ENCODE measurements around the gene XRCC6.
"Not testable (repeated sequence)": the region's sequence is repeated elsewhere in the genome, so short reads cannot be mapped to it uniquely, and the experiment has no call there.

Gene XRCC6

GRCh38 chr22:41683616-41684015 is 62.5 kb downstream of the XRCC6 start:
- H3K27ac ChIP-seq = no peak overlapping the region
- peaks cover 15 to 22% of the 10 kb centered on the region in 2 experiments for H3K4me1 ChIP-seq (ENCODE audit: control insufficient read depth in 1 of 2, insufficient read depth in 1 of 2, low read depth in 1 of 2, low read length in 1 of 2)
- H3K27me3 ChIP-seq = no peaks in the 10 kb centered on the region
- H3K36me3 ChIP-seq = peaks cover 14% of the 10 kb centered on the region
- H3K9me3 ChIP-seq = no peaks in the 10 kb centered on the region
- TF ChIP-seq CTCF (IDR thresholded peaks at IDR 0.05) = no peak
- no peak overlapping the region for H3K4me3 ChIP-seq (ENCODE audit: low read depth in 1 of 2, low read length in 1 of 2)

GRCh38 chr22:41684194-41684593 is 63.1 kb downstream of the XRCC6 start:
- peaks cover 15 to 22% of the 10 kb centered on the region in 2 experiments for H3K4me1 ChIP-seq (ENCODE audit: control insufficient read depth in 1 of 2, insufficient read depth in 1 of 2, low read depth in 1 of 2, low read length in 1 of 2)
- no peak overlapping the region for H3K27ac ChIP-seq
- peaks cover 8% of the 10 kb centered on the region for H3K36me3 ChIP-seq

GRCh38 chr22:41686890-41687289 is 65.8 kb downstream of the XRCC6 start:
- H3K27me3 ChIP-seq; H3K27ac ChIP-seq; H3K9me3 ChIP-seq; H3K4me3 ChIP-seq (ENCODE audit: low read depth in 1 of 2, low read length in 1 of 2); H3K36me3 ChIP-seq: not testable (repeated sequence)
- peaks cover 15 to 17% of the 10 kb centered on the region in 2 experiments for H3K4me1 ChIP-seq (ENCODE audit: control insufficient read depth in 1 of 2, insufficient read depth in 1 of 2, low read depth in 1 of 2, low read length in 1 of 2)

More at GRCh38 chr22:41684194-41684593, 63.1 kb downstream of the XRCC6 start:
- Histone ChIP-seq H3K4me3 (ENCODE audit: low read depth in 1 of 2, low read length in 1 of 2) (no peak overlapping the region), H3K27me3 (no peaks in the 10 kb centered on the region), H3K9me3 (no peaks in the 10 kb centered on the region)
- no peak for TF ChIP-seq CTCF (IDR thresholded peaks at IDR 0.05)

- Histone ChIP-seq H3K4me3 (ENCODE audit: low read depth in 1 of 2, low read length in 1 of 2) (peak overlapping the region; percentile 79 to 92), H3K36me3 (no peaks in the 10 kb centered on the region), H3K27me3 (no peaks in the 10 kb centered on the region), H3K9me3 (no peaks in the 10 kb centered on the region), H3K4me1 (ENCODE audit: control insufficient read depth in 1 of 2, insufficient read depth in 1 of 2, low read depth in 1 of 2, low read length in 1 of 2) (peaks cover 15 to 17% of the 10 kb centered on the region in 2 experiments), H3K27ac (peak overlapping the region; percentile 96)
- TF ChIP-seq CTCF (IDR thresholded peaks at IDR 0.05) = no peak
Measured at GRCh38 chr22:41687901-41688364, 66.8 kb downstream of the XRCC6 start.

GRCh38 chr22:41688365-41689211 is 67.5 kb downstream of the XRCC6 start, which contains the start of gene SNU13:
Gene SNU13 (minus strand): TSS chr22:41688867. CDS start chr22:41688796, 71 bp downstream.
- Histone ChIP-seq H3K4me1 (ENCODE audit: control insufficient read depth in 1 of 2, insufficient read depth in 1 of 2, low read depth in 1 of 2, low read length in 1 of 2) (peaks cover 15 to 20% of the 10 kb centered on the region in 2 experiments), H3K4me3 (ENCODE audit: low read depth in 1 of 2, low read length in 1 of 2) (peak within 1 kb of the TSS; percentile 79 to 92), H3K27ac (peak within 1 kb of the TSS; percentile 96), H3K27me3 (no peaks in the 10 kb centered on the region), H3K9me3 (no peaks in the 10 kb centered on the region), H3K36me3 (peaks cover 2% of the 10 kb centered on the region)
- TF ChIP-seq CTCF (IDR thresholded peaks at IDR 0.05) = peak; percentile 71

GRCh38 chr22:41690476-41690875 is 69.4 kb downstream of the XRCC6 start:
- TF ChIP-seq CTCF (IDR thresholded peaks at IDR 0.05) = no peak
- no peak overlapping the region for H3K4me3 ChIP-seq (ENCODE audit: low read depth in 1 of 2, low read length in 1 of 2)
- H3K36me3 ChIP-seq = peaks cover 5% of the 10 kb centered on the region
- H3K27me3 ChIP-seq = no peaks in the 10 kb centered on the region
- H3K4me1 ChIP-seq (ENCODE audit: control insufficient read depth in 1 of 2, insufficient read depth in 1 of 2, low read depth in 1 of 2, low read length in 1 of 2) = peaks cover 15 to 20% of the 10 kb centered on the region in 2 experiments
- H3K27ac ChIP-seq = peak overlapping the region; percentile 57
- no peaks in the 10 kb centered on the region for H3K9me3 ChIP-seq
